H1 (cell line): ENCODE data around the gene SLC16A9. TPM values are rescaled to one million over a fixed set of nuclear protein-coding genes. Genes with fewer than 3 reads are reported as not detected.

Experiments used
- CTBP2 ChIP-seq: IDR thresholded peaks from 2 replicates; pipeline ENCODE4 v1.7.0; 2011; ENCODE audit warnings: borderline replicate concordance, mild to moderate bottlenecking, moderate library complexity, mixed read lengths, low read length; ENCODE audit not compliant: insufficient read depth, insufficient read length
- KDM4A ChIP-seq: IDR thresholded peaks from one replicate; pipeline ENCODE4 v1.7.1; 2012; ENCODE audit warnings: low read depth, mild to moderate bottlenecking, moderate library complexity, low read length, inconsistent platforms; ENCODE audit not compliant: severe bottlenecking
- POLR2A ChIP-seq, 2 experiments: IDR thresholded peaks; 1 replicate in 1 of 2; 2 replicates in 1 of 2; pipeline ENCODE4 v1.6.1; 2011; ENCODE audit warnings: low read depth in 2 of 2, low read length in 2 of 2, mild to moderate bottlenecking in 2 of 2; ENCODE audit errors: control extremely low read depth in 1 of 2
- RAD21 ChIP-seq, 2 experiments: IDR thresholded peaks in 1 of 2; conservative IDR thresholded peaks in 1 of 2; 2 replicates each; pipeline ENCODE4 v1.6.1; 2011; ENCODE audit warnings: low read depth in 2 of 2, low read length in 2 of 2, improper control_type of control experiment in 1 of 2, inconsistent platforms in 1 of 2, mild to moderate bottlenecking in 1 of 2, moderate library complexity in 1 of 2
- RBBP5 ChIP-seq: IDR thresholded peaks from 2 replicates; pipeline ENCODE4 v1.7.1; 2012; ENCODE audit warnings: low read depth, mild to moderate bottlenecking, inconsistent platforms, low read length, moderate library complexity, borderline replicate concordance
- TCF12 ChIP-seq: IDR thresholded peaks from 2 replicates; pipeline ENCODE4 v1.6.1; 2011; ENCODE audit warnings: low read depth, mild to moderate bottlenecking, low read length
- polyA plus RNA-seq, 7 experiments: library from polyadenylated mRNA; depleted of rRNA in 3 of 7; stranded (reverse) in 5 of 7; unstranded in 2 of 7; fragments of >200 nt in 5 of 7; fragments of 200-250 nt in 2 of 7; gene quantifications; 1 replicate in 5 of 7; 2 replicates in 1 of 7; 4 replicates in 1 of 7; pipeline versions ENCODE4 v1.2.1 to v1.2.3, GENCODE V29; 2011 to 2013; ENCODE audit warnings: missing spikeins in 2 of 7, mixed read lengths in 2 of 7
- total RNA-seq: library from RNA; stranded (reverse); fragmentation: NEBNext Ultra II Directional; extraction: Animal tissue kit (Norgen Biotek cat#: 25700); gene quantifications from 2 replicates; pipeline ENCODE4 v1.2.1, GENCODE V29; 2021

Gene SLC16A9
- total and polyA plus RNA-seq, 2 of the 8 experiments (the other 6 are each of a cell fraction or from before 2014, with no cell fraction given), result 11.2 to 20.5 TPM

DNA sequence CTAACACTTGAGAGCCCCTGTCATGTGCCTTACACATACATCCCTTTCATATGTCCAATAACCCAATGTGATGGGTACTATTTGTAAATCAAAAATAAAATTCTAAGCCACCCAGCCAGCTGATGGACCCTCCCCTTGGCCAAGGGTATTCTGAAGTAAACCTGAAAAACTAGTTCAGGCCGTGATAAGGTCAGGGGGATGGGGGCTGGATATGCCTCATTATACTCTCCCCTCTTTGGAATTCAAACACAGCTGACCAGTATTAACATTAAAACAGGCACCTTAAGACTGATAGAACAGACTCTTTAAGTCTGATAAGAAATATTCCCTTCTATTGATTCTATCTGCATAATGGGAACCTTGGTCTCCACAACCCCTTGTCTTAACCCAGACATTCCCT lies 51.9 kb downstream of the SLC16A9 start (continued):
- TF ChIP-seq CTBP2 (no peak), POLR2A (IDR thresholded peaks at IDR 0.05; ENCODE audit: control extremely low read depth in 1 of 2, low read depth in 2 of 2, low read length in 2 of 2) (no peak), RBBP5 (no peak), KDM4A (no peak), TCF12 (no peak), RAD21 (IDR thresholded peaks at IDR 0.05 in 1 of 2, conservative IDR thresholded peaks at IDR 0.05 in 1 of 2; ENCODE audit: low read depth in 2 of 2, low read length in 2 of 2) (no peak)
